K562 (cell line): Measurements from ENCODE around the gene BRD4. TPM values are rescaled to one million over a fixed set of nuclear protein-coding genes. Genes with fewer than 3 reads are reported as not detected.

Source experiments
- C11orf30 ChIP-seq: fragments of 450-650 bp; IDR thresholded peaks from 2 replicates; pipeline ENCODE4 v1.6.1; 2016; ENCODE audit warnings: low read depth, mild to moderate bottlenecking
- CC2D1A ChIP-seq: fragments of 450-650 bp; IDR thresholded peaks from 2 replicates; pipeline ENCODE4 v1.6.1; 2017; ENCODE audit warnings: mild to moderate bottlenecking
- CEBPB ChIP-seq: fragments of 450-650 bp; IDR thresholded peaks from 2 replicates; pipeline ENCODE4 v1.6.1; 2016; ENCODE audit warnings: missing genetic modification characterization, missing compliant biosample characterization
- DPF2 ChIP-seq: fragments of 450-650 bp; IDR thresholded peaks from 2 replicates; pipeline ENCODE4 v1.6.1; 2016
- EP300 ChIP-seq: IDR thresholded peaks from 2 replicates; pipeline ENCODE4 v1.6.1; 2012; ENCODE audit warnings: low read length, improper control_type of control experiment
- KAT2B ChIP-seq: IDR thresholded peaks from one replicate; pipeline ENCODE4 v1.6.1; 2012; ENCODE audit warnings: low read depth, mild to moderate bottlenecking, control low read depth, inconsistent platforms, low read length, moderate library complexity
- MYC ChIP-seq, 2 experiments: fragments of 250-450 bp in 1 of 2; sonication (Bioruptor Pico) in 1 of 2; IDR thresholded peaks; 2 replicates each; pipeline versions ENCODE4 v1.5.1 to v1.6.1; 2012 to 2021; ENCODE audit warnings: low read depth in 2 of 2, borderline replicate concordance in 1 of 2, improper control_type of control experiment in 1 of 2, low read length in 1 of 2, mild to moderate bottlenecking in 1 of 2, moderate library complexity in 1 of 2
- NR2F6 ChIP-seq: fragments of 450-650 bp; formaldehyde crosslinking; IDR thresholded peaks from 2 replicates; pipeline ENCODE4 v1.4.0; 2020; ENCODE audit warnings: mild to moderate bottlenecking
- SMAD2 ChIP-seq: fragments of 150-350 bp; IDR thresholded peaks from 2 replicates; pipeline ENCODE4 v1.6.1; 2014; ENCODE audit warnings: low read depth, mild to moderate bottlenecking, low read length
- SOX6 ChIP-seq: fragments of 450-650 bp; IDR thresholded peaks from 2 replicates; pipeline ENCODE4 v1.6.1; 2014; ENCODE audit warnings: mild to moderate bottlenecking
- TEAD2 ChIP-seq: fragments of 450-650 bp; IDR thresholded peaks from 2 replicates; pipeline ENCODE4 v1.6.1; 2016; ENCODE audit warnings: missing genetic modification characterization, control low read depth, missing compliant biosample characterization
- ZEB2 ChIP-seq: fragments of 450-650 bp; IDR thresholded peaks from 2 replicates; pipeline ENCODE4 v1.6.1; 2016
- ZNF239 ChIP-seq: fragments of 250-450 bp; sonication (Bioruptor Pico); IDR thresholded peaks from 2 replicates; pipeline ENCODE4 v1.4.0; 2020; ENCODE audit warnings: mild to moderate bottlenecking
- polyA plus RNA-seq, 8 experiments: library from polyadenylated mRNA; depleted of rRNA in 4 of 8; stranded (reverse) in 5 of 8; unstranded in 3 of 8; fragments of >200 nt; fragmentation: Nextera tagmentation in 2 of 8; fragmentation: Illumina TruSeq in 1 of 8; extraction: Ambion mirVana in 2 of 8; extraction: Trizol in 1 of 8; gene quantifications; 2 replicates each; pipeline versions ENCODE4 v1.2.1 to v1.2.3, GENCODE V29; 2011 to 2014; ENCODE audit warnings: inconsistent platforms in 1 of 8, missing spikeins in 1 of 8
- total RNA-seq, 7 experiments: library from RNA; depleted of rRNA in 6 of 7; stranded (reverse); fragments of >200 nt in 6 of 7; fragmentation: Illumina TruSeq in 2 of 7; extraction: Trizol in 2 of 7; gene quantifications; 2 replicates each; pipeline versions ENCODE4 v1.2.1 to v1.2.3, GENCODE V29; 2011 to 2021; ENCODE audit warnings: low replicate concordance in 1 of 7
- TF ChIP-seq, protein P1 (sequence below): fragments of 250-450 bp; sonication (Bioruptor Pico); IDR thresholded peaks from 2 replicates; pipeline ENCODE4 v1.8.0; 2022; ENCODE audit warnings: moderate library complexity, mild to moderate bottlenecking, inconsistent platforms
- TF ChIP-seq, protein P2 (sequence below): fragments of 250-450 bp; sonication (Bioruptor Pico); IDR thresholded peaks from 2 replicates; pipeline ENCODE4 v1.8.0; 2022; ENCODE audit warnings: moderate library complexity, mild to moderate bottlenecking, inconsistent platforms
- TF ChIP-seq, protein P3 (sequence below): IDR thresholded peaks from 2 replicates; pipeline ENCODE4 v1.6.1; 2012; ENCODE audit warnings: low read depth, low read length, improper control_type of control experiment, borderline replicate concordance
- TF ChIP-seq, protein P4 (sequence below): sonication (generic); formaldehyde crosslinking; IDR thresholded peaks from 2 replicates; pipeline ENCODE4 v1.8.0; 2022; ENCODE audit warnings: mild to moderate bottlenecking, missing genetic modification reagents
- TF ChIP-seq, protein P5 (sequence below), 2 experiments: fragments of 450-650 bp; IDR thresholded peaks; 2 replicates each; pipeline ENCODE4 v1.6.1; 2016

BRD4 gene
- total and polyA plus RNA-seq, 9 of the 15 experiments (the other 6 are each of a cell fraction or from before 2014, with no cell fraction given), result 1.8 to 105 (median 15.6) TPM

DNA sequence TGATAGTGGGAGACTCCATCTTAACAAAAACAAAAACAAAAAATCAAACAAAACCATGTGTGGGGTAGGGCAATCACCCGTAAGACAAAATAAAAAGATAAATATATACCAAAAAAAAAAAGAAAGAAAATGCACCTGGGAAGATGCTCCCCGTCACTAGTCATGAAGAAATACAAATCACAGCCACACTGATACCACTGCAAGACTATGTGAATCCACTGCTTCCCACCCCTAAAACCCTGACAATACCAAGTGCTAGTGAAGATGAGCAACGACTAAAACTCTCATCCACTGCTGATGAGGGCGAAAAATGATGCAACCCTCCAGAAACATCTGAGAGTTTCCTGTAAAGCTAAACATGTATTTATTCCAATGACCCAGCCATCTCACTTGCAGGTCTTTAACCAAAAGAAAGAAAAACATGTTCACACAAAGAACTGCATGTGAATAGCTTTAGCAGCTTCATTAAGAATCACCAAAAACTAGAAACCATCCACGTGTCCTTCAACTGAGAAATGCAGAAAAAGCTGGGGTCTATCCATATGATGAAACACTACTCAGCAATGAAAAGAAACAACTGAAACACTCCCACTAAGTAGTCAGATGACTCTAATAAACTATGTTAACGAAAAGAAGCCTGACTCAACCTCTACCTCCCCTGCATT lies 31.7 kb downstream of the BRD4 start (continued):
- TF ChIP-seq, protein P1, sequence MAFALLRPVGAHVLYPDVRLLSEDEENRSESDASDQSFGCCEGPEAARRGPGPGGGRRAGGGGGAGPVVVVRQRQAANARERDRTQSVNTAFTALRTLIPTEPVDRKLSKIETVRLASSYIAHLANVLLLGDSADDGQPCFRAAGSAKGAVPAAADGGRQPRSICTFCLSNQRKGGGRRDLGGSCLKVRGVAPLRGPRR (CRISPR knock-in tag), result 0 out of 2 replicates have a peak, but pooled peaks have one; percentile 44
- TF ChIP-seq CC2D1A (no peak), SOX6 (no peak), ZNF239 (CRISPR knock-in tag) (peak; percentile 52; the same call in 1 of the 2 replicates), MYC (IDR thresholded peaks at IDR 0.05; ENCODE audit: low read depth, low read length) (peak; percentile 45; the same call in 1 of the 2 replicates), MYC (CRISPR knock-in tag; IDR thresholded peaks at IDR 0.05; ENCODE audit: borderline replicate concordance, low read depth) (no peak), TEAD2 (no peak), NR2F6 (CRISPR knock-in tag) (no peak), DPF2 (peak; percentile 30; the same call in 1 of the 2 replicates), C11orf30 (no peak), ZEB2 (peak; percentile 65), CEBPB (tag) (peak; percentile 43; the same call in 1 of the 2 replicates), SMAD2 (no peak), KAT2B (no peak), EP300 (peak; percentile 82)
- TF ChIP-seq, protein P2, sequence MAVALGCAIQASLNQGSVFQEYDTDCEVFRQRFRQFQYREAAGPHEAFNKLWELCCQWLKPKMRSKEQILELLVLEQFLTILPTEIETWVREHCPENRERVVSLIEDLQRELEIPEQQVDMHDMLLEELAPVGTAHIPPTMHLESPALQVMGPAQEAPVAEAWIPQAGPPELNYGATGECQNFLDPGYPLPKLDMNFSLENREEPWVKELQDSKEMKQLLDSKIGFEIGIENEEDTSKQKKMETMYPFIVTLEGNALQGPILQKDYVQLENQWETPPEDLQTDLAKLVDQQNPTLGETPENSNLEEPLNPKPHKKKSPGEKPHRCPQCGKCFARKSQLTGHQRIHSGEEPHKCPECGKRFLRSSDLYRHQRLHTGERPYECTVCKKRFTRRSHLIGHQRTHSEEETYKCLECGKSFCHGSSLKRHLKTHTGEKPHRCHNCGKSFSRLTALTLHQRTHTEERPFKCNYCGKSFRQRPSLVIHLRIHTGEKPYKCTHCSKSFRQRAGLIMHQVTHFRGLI, result 0 out of 2 replicates have a peak, but pooled peaks have one; percentile 70
- TF ChIP-seq, protein P3, sequence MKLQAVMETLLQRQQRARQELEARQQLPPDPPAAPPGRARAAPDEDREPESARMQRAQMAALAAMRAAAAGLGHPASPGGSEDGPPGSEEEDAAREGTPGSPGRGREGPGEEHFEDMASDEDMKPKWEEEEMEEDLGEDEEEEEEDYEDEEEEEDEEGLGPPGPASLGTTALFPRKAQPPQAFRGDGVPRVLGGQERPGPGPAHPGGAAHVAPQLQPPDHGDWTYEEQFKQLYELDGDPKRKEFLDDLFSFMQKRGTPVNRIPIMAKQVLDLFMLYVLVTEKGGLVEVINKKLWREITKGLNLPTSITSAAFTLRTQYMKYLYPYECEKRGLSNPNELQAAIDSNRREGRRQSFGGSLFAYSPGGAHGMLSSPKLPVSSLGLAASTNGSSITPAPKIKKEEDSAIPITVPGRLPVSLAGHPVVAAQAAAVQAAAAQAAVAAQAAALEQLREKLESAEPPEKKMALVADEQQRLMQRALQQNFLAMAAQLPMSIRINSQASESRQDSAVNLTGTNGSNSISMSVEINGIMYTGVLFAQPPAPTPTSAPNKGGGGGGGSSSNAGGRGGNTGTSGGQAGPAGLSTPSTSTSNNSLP, result no peak
- TF ChIP-seq, protein P4, sequence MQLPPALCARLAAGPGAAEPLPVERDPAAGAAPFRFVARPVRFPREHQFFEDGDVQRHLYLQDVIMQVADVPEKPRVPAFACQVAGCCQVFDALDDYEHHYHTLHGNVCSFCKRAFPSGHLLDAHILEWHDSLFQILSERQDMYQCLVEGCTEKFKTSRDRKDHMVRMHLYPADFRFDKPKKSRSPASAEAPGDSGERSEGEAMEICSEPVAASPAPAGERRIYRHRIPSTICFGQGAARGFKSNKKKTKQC (CRISPR knock-in tag), result no peak
- TF ChIP-seq, protein P5, sequence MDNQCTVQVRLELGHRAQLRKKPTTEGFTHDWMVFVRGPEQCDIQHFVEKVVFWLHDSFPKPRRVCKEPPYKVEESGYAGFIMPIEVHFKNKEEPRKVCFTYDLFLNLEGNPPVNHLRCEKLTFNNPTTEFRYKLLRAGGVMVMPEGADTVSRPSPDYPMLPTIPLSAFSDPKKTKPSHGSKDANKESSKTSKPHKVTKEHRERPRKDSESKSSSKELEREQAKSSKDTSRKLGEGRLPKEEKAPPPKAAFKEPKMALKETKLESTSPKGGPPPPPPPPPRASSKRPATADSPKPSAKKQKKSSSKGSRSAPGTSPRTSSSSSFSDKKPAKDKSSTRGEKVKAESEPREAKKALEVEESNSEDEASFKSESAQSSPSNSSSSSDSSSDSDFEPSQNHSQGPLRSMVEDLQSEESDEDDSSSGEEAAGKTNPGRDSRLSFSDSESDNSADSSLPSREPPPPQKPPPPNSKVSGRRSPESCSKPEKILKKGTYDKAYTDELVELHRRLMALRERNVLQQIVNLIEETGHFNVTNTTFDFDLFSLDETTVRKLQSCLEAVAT (IDR thresholded peaks at IDR 0.05), result peak in 1 of 2 experiments; percentile 56; a peak in 1 of 4 replicates
